Neuronal stem cell (in vitro differentiated cells): ENCODE data around the gene USF2.

ENCODE experiments used
- DNase-seq: peaks from one replicate; pipeline ENCODE4 v3.0.0-alpha.2; 2013; ENCODE audit warnings: low spot score
- H2AFZ ChIP-seq: one replicate; pipeline ENCODE4 v1.6.1; 2013; ENCODE audit warnings: mild to moderate bottlenecking, low read length, inconsistent platforms
- H2AK5ac ChIP-seq: 2 replicates; pipeline ENCODE4 v1.6.1; 2013; ENCODE audit warnings: low read depth, mild to moderate bottlenecking, inconsistent platforms, low read length, moderate library complexity, mixed read lengths
- H2BK120ac ChIP-seq: 2 replicates; pipeline ENCODE4 v1.6.1; 2013; ENCODE audit warnings: low read depth, mild to moderate bottlenecking, inconsistent platforms, low read length, moderate library complexity, mixed read lengths
- H2BK12ac ChIP-seq: one replicate; pipeline ENCODE4 v1.6.1; 2013; ENCODE audit warnings: low read length, inconsistent platforms
- H2BK15ac ChIP-seq: 2 replicates; pipeline ENCODE4 v1.6.1; 2013; ENCODE audit warnings: mild to moderate bottlenecking, low read length, inconsistent platforms, mixed read lengths
- H2BK5ac ChIP-seq: one replicate; pipeline ENCODE4 v1.6.1; 2013; ENCODE audit warnings: inconsistent platforms, mild to moderate bottlenecking, low read length, moderate library complexity
- H3K14ac ChIP-seq: one replicate; pipeline ENCODE4 v1.6.1; 2013; ENCODE audit warnings: low read length, inconsistent platforms
- H3K18ac ChIP-seq: 2 replicates; pipeline ENCODE4 v1.6.1; 2013; ENCODE audit warnings: low read length, inconsistent platforms
- H3K23ac ChIP-seq: 2 replicates; pipeline ENCODE4 v1.6.1; 2013; ENCODE audit warnings: low read depth, mild to moderate bottlenecking, mixed read lengths, low read length, inconsistent platforms; ENCODE audit not compliant: poor library complexity
- H3K27ac ChIP-seq: replicated peaks from 3 replicates; pipeline ENCODE4 v1.5.1; 2013; ENCODE audit warnings: low read length, inconsistent platforms
- H3K27me3 ChIP-seq, 3 experiments: 2 replicates each; pipeline ENCODE4 v1.6.1; 2013; ENCODE audit warnings: low read length in 3 of 3, mild to moderate bottlenecking in 2 of 3, inconsistent platforms in 1 of 3, low read depth in 1 of 3, mixed read lengths in 1 of 3, moderate library complexity in 1 of 3; ENCODE audit not compliant: control insufficient read depth in 3 of 3, insufficient read depth in 3 of 3
- H3K36me3 ChIP-seq, 2 donors: replicated peaks in 1 of 2; 2 replicates each; pipeline ENCODE4 v1.6.1; 2013; ENCODE audit warnings: low read length in 2 of 2; ENCODE audit not compliant: control insufficient read depth in 2 of 2, insufficient read depth in 2 of 2
- H3K4ac ChIP-seq: 2 replicates; pipeline ENCODE4 v1.6.1; 2013; ENCODE audit warnings: inconsistent platforms, mild to moderate bottlenecking, low read length, moderate library complexity
- H3K4me1 ChIP-seq, 2 donors: 1 replicate in 1 of 2; 2 replicates in 1 of 2; pipeline ENCODE4 v1.6.1; 2013; ENCODE audit warnings: low read length in 2 of 2, low read depth in 1 of 2; ENCODE audit not compliant: control insufficient read depth in 2 of 2, insufficient read depth in 1 of 2
- H3K4me2 ChIP-seq: one replicate; pipeline ENCODE4 v1.6.1; 2013; ENCODE audit warnings: mild to moderate bottlenecking, low read length, inconsistent platforms; ENCODE audit not compliant: insufficient read depth, poor library complexity, severe bottlenecking
- H3K4me3 ChIP-seq, 2 donors: 2 replicates each; pipeline ENCODE4 v1.5.1; 2013; ENCODE audit warnings: low read length in 2 of 2, mild to moderate bottlenecking in 2 of 2, inconsistent platforms in 1 of 2, moderate library complexity in 1 of 2
- H3K79me1 ChIP-seq: one replicate; pipeline ENCODE4 v1.6.1; 2013; ENCODE audit warnings: low read depth, mild to moderate bottlenecking, inconsistent platforms, low read length, moderate library complexity
- H3K9ac ChIP-seq: one replicate; pipeline ENCODE4 v1.6.1; 2013; ENCODE audit warnings: mild to moderate bottlenecking, low read depth, low read length, inconsistent platforms; ENCODE audit not compliant: poor library complexity
- H3K9me3 ChIP-seq, 2 donors: replicated peaks in 1 of 2; 2 replicates each; pipeline versions ENCODE3 to v1.6.1; 2013; ENCODE audit warnings: low read length in 2 of 2, mild to moderate bottlenecking in 2 of 2, inconsistent platforms in 1 of 2, low read depth in 1 of 2, mixed read lengths in 1 of 2, moderate library complexity in 1 of 2; ENCODE audit not compliant: control insufficient read depth in 2 of 2, insufficient read depth in 1 of 2
- H4K8ac ChIP-seq: one replicate; pipeline ENCODE4 v1.6.1; 2013; ENCODE audit warnings: low read depth, mild to moderate bottlenecking, inconsistent platforms, low read length, moderate library complexity
- H4K91ac ChIP-seq: one replicate; pipeline ENCODE4 v1.6.1; 2013; ENCODE audit warnings: low read length, low read depth, mild to moderate bottlenecking, inconsistent platforms; ENCODE audit not compliant: poor library complexity
- WGBS, 2 donors: extraction: QIAGEN DNeasy Blood & Tissue Kit; methylation state at CpG; one replicate each; pipeline ENCODE4 v1.1.7; 2013; ENCODE audit warnings: missing lambda C conversion rate in 2 of 2, mixed read lengths in 1 of 2; ENCODE audit not compliant: insufficient read length in 2 of 2, insufficient replicate concordance in 1 of 2; ENCODE audit errors: extremely low coverage in 2 of 2; 5-methylcytosine and 5-hydroxymethylcytosine counted together

Gene USF2

DNA sequence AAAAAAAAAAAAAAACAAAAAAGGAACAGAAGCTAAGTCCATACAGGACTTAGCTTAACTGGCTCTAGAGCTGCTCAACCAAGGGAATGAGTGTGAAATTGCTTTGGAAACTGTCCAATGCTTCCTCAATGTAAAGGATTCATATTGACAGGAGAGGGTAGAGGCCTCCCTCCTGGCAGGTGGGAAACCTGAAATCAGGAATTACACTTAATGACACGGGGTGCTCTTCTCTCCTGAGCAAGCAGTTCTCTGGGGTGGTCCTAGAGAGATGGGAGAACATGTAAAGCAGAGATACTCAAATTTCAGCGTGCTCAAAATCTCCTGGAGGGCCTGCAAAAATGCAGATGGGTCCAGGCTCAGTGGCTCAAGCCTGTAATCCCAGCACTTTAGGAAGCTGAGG lies 19.6 kb downstream of the USF2 start:
- no peaks in the 10 kb centered on the region for H3K36me3 ChIP-seq

DNA sequence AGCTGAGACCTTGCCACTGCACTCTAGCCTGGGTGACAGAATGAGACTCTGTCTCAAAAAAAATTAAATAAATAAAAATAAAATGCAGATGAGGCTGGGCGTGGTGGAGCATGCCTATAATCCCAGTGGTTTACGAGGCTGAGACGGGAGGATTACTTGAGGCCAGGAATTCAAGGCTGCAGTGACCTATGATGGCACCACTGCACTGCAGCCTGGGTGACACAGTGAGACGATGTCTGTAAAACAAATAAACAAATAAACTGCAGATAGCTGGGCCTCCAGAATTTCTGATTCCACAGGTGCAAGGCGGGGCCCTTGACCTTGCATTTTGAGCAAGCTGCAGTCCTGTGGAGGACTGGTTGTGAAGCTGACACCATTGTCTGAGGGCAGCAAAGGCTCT lies 20.1 kb downstream of the USF2 start:
- Histone ChIP-seq H3K4me1 (peaks cover 0 to 22% of the 10 kb centered on the region in 2 donors), H3K4me2 (no peak overlapping the region), H2BK120ac (no peak overlapping the region), H3K27me3 (peaks cover 0 to 26% (median 0%) of the 10 kb centered on the region in 3 experiments), H3K4me3 (no peak overlapping the region), H3K23ac (no peak overlapping the region), H2AK5ac (no peak overlapping the region), H3K4ac (no peak overlapping the region), H3K79me1 (no peaks in the 10 kb centered on the region), H3K14ac (no peak overlapping the region), H3K9me3 (no peaks in the 10 kb centered on the region), H2AFZ (no peak overlapping the region), H2BK15ac (no peak overlapping the region), H3K27ac (no peak overlapping the region), H4K8ac (no peak overlapping the region), H2BK12ac (no peak overlapping the region), H4K91ac (no peak overlapping the region), H3K36me3 (no peaks in the 10 kb centered on the region), H2BK5ac (no peak overlapping the region), H3K9ac (no peak overlapping the region), H3K18ac (no peak overlapping the region)
- WGBS, 2 donors, result no CpG with 5 or more reads among the region's 5 CpGs
- no peak for DNase-seq

More for the DNA sequence above, 19.6 kb downstream of the USF2 start:
- Histone ChIP-seq H3K4me1 (peaks cover 0 to 16% of the 10 kb centered on the region in 2 donors), H3K14ac (no peak overlapping the region), H3K27ac (no peak overlapping the region), H2BK15ac (no peak overlapping the region), H2BK5ac (no peak overlapping the region), H3K23ac (no peak overlapping the region), H3K4ac (no peak overlapping the region), H4K8ac (no peak overlapping the region), H3K4me3 (no peak overlapping the region), H3K18ac (no peak overlapping the region), H4K91ac (no peak overlapping the region), H2AFZ (no peak overlapping the region), H3K79me1 (no peaks in the 10 kb centered on the region), H3K9me3 (no peaks in the 10 kb centered on the region), H3K27me3 (peaks cover 0 to 25% (median 0%) of the 10 kb centered on the region in 3 experiments), H3K9ac (no peak overlapping the region), H2BK12ac (no peak overlapping the region), H3K4me2 (no peak overlapping the region), H2BK120ac (no peak overlapping the region), H2AK5ac (no peak overlapping the region)
- WGBS, 2 donors, result no CpG with 5 or more reads among the region's 2 CpGs
- DNase-seq, result no peak

DNA sequence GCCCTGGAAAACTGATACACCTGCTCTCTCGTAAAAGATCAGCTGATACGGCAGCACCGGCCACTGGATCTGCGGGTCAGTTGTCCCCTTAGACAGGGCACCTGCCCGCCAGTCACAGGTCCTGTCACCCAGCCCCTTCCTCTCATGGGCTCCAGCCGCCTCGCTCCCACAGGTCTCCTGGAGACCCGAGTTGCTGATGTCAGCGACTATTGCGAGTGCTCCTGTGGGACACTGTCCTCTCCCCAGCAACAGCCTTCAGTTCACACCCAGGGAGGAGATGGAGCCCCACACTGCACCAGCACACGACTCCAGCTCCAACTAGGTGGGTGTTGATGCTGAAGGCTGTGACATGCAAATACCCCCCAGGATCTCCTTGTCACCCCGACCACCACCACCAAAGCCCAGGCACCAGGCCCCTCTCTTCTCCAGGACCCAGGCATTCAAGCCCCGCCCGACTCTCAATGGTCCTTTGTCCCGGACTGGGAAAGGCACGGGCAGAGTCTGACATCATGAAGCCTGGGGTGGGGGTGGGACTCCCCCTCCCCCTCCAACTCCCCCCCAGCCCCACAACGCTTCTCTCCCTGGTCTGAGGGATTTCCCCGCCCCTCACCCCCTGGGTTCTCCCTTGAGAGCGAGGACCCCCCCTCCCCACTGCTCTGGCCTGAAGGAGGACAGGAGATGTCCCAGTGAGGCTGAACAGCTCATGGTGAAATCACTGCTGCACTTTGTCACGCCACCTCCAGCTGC lies 21.8 kb downstream of the USF2 start:
- no peaks in the 10 kb centered on the region for H3K36me3 ChIP-seq
- H3K4me1 ChIP-seq, result peaks cover 0 to 19% of the 10 kb centered on the region in 2 donors
- H3K4me2 ChIP-seq, result no peak overlapping the region
- no peaks in the 10 kb centered on the region for H3K79me1 ChIP-seq
- H3K18ac ChIP-seq, result peak overlapping the region; percentile 82
- no peak overlapping the region for H2BK5ac ChIP-seq
- no CpG with 5 or more reads among the region's 20 CpGs for WGBS, 2 donors
- H2BK15ac ChIP-seq, result peak overlapping the region; percentile 71
- peak overlapping the region; percentile 39 for H2AK5ac ChIP-seq
- H2BK12ac ChIP-seq, result peak overlapping the region; percentile 78
- no peak overlapping the region for H4K91ac ChIP-seq
- H3K9ac ChIP-seq, result peak overlapping the region; percentile 39
- no peaks in the 10 kb centered on the region for H3K9me3 ChIP-seq
- no peak overlapping the region for H3K4ac ChIP-seq
- DNase-seq, result no peak
- H3K27ac ChIP-seq, result no peak overlapping the region
- no peak overlapping the region for H4K8ac ChIP-seq
- peak overlapping the region; percentile 81 for H3K23ac ChIP-seq
- no peak overlapping the region for H2AFZ ChIP-seq
- H2BK120ac ChIP-seq, result no peak overlapping the region
- H3K4me3 ChIP-seq, result no peak overlapping the region
- H3K14ac ChIP-seq, result no peak overlapping the region
- peaks cover 0 to 19% (median 0%) of the 10 kb centered on the region in 3 experiments for H3K27me3 ChIP-seq

DNA sequence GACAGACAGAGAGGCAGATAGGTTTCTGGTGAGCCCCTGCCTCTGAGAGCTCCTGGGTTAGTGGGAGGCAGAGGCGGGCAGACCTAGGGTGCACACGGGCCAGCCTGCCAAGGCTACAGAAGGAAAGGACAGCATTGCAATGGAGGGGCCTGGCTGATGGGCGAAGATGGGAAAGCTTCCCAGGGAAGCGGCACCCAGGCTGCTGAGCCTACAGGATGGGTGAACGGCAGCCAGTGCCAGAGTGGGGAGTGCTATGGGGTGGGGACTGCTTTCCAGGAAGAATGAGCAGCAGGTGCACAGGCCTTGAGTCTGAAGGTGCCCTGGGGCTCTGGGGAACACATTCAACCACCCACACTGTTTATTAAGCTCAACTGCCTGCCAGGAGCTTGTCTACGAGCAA lies 22.5 kb downstream of the USF2 start:
- H2BK12ac ChIP-seq, result peak overlapping the region; percentile 78
- no peak overlapping the region for H3K4ac ChIP-seq
- H3K4me1 ChIP-seq, result peaks cover 0 to 19% of the 10 kb centered on the region in 2 donors
- no peak overlapping the region for H3K27ac ChIP-seq
- WGBS, 2 donors, result no CpG with 5 or more reads among the region's 6 CpGs
- no peak overlapping the region for H3K14ac ChIP-seq
- H3K4me3 ChIP-seq, result peak overlapping the region in 1 of 2 donors; percentile 15
- H3K4me2 ChIP-seq, result no peak overlapping the region
- no peak overlapping the region for H2BK120ac ChIP-seq
- H3K79me1 ChIP-seq, result peaks cover 2% of the 10 kb centered on the region
- no peaks in the 10 kb centered on the region for H3K9me3 ChIP-seq
- DNase-seq, result no peak
- peak overlapping the region; percentile 82 for H3K18ac ChIP-seq
- peaks cover 0 to 23% (median 0%) of the 10 kb centered on the region in 3 experiments for H3K27me3 ChIP-seq
- peak overlapping the region; percentile 45 for H2BK15ac ChIP-seq
- peak overlapping the region; percentile 39 for H2AK5ac ChIP-seq
- H2BK5ac ChIP-seq, result no peak overlapping the region
- H4K8ac ChIP-seq, result no peak overlapping the region
- H2AFZ ChIP-seq, result no peak overlapping the region
- peak overlapping the region; percentile 17 for H4K91ac ChIP-seq
- H3K23ac ChIP-seq, result peak overlapping the region; percentile 81
- H3K36me3 ChIP-seq, result no peaks in the 10 kb centered on the region
- H3K9ac ChIP-seq, result no peak overlapping the region
